Left colon (tissue), 2 donors: ENCODE measurements around the gene ALDH4A1. TPM values are rescaled to one million over a fixed set of nuclear protein-coding genes. Genes with fewer than 3 reads are reported as not detected.
"Not testable (repeated sequence)": the region's sequence is repeated elsewhere in the genome, so short reads cannot be mapped to it uniquely, and the experiment has no call there.

Experiments
- ATAC-seq: fragments of 200-7000 bp; cut with Tn5 transposase; one replicate; pipeline ENCODE4 v1.9.1; 2020; ENCODE audit warnings: mild to moderate bottlenecking, moderate library complexity
- DNase-seq, 2 donors: peaks; one replicate each; pipeline ENCODE4 v3.0.0-alpha.2; 2020
- intact Hi-C, 2 donors: fragments of 100-400 bp; cut with DNase I in 1 of 2; cut with micrococcal nuclease in 1 of 2; formaldehyde crosslinking; loops; one replicate each; pipeline versions ENCODE4 v1.11.2 to v1.14.0; 2022; cut with DNase I, micrococcal nuclease
- microRNA-seq, 2 donors: library from miRNA; unstranded; fragments of <30 nt; microRNA quantifications; one replicate each; pipeline versions ENCODE4 v1.1.0 to v1.2.0, GENCODE V29; 2020
- total RNA-seq, 2 donors: library from RNA; stranded (reverse); fragmentation: NEBNext Ultra II Directional; extraction: Animal tissue kit (Norgen Biotek cat#: 25700); gene quantifications; one replicate each; pipeline ENCODE4 v1.2.1, GENCODE V29; 2021
- donor health status: DM: no; HTN: no; CAD: no.
- donor health status: DM: yes; HTN: yes; CAD: no.

ALDH4A1 gene
- total RNA-seq, 2 donors from 2014 or later, result 4.9 to 5.5 TPM

DNA sequence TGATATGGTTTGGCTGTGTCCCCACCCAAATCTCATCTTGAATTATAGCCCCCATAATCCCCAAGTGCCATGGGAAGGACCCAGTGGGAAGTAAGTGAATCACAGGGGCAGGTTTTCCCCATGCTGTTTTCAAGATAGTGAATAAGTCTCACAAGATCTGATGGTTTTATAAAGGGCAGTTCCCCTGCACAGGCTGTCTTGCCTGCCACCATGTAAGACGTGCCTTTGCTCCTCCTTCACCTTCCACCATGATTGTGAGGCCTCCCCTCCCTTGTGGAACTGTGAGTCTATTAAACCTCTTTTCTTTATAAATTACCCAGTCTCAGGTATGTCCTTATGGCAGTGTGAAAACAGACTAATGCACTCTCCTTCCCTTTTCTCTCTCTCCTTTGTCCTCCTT lies 70.0 kb downstream of the ALDH4A1 start:
- DNase-seq, intact Hi-C loops, ATAC-seq: not testable (repeated sequence)

GRCh38 chr1:18831656-18832055 lies 70.7 kb downstream of the ALDH4A1 start:
- DNase-seq (no peak), ATAC-seq (no peak)
- intact Hi-C loops, result no loop called here

DNA sequence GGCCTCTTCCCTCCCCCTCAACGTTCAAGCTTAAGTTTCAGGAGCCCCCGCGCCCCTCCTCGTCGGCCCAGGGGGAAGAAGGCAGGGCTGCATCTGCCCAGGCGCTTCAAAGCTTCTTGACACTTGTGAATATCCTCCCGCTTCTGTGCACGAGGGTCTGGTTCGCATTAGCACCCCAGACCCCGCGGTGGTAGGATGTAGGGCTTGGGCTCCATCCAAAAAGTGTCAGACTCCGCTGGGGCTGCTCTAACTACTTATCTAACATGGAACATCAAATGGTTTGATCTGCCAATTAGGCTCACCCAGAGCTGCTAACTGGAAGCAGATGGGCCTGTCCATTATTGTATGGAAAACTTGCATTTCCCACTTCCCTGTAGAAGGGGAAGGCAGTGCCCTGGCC lies 71.8 kb downstream of the ALDH4A1 start:
- ATAC-seq (no peak), DNase-seq (no peak)
- intact Hi-C loops, result no loop called here

DNA sequence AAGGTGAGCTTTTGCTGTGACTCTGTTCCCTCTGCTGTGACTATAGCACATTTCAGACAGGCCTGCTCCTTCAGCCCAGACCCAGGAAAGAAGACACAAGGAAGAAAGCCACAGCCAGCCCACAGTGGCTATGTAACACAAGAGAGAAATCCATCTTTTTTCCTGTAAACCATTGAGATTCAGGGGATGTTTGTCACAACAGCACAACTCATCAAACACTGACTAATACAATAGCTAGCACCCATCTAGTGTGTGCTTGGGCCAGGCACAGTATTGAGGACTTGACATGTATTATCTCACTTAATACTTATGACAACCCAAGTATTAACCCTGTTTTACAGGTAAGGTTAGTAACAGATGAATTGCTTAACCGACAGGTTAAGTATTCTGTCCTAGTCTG lies 72.7 kb downstream of the ALDH4A1 start:
- ATAC-seq, result no peak
- no peak for DNase-seq
- intact Hi-C loops, result loop anchor here in 1 of 2 donors (10.0 kb wide), 1 partner anchor 235 kb away; no protein-coding TSS in a partner anchor

- intact Hi-C loops, result loop anchor here in 1 of 2 donors (10.0 kb wide), 1 partner anchor 233 kb away; no protein-coding TSS in a partner anchor
- no peak for DNase-seq
- ATAC-seq, result no peak
Measured at GRCh38 chr1:18828224-18828623, 74.1 kb downstream of the ALDH4A1 start.

- ATAC-seq, result no peak
- DNase-seq, result no peak
- intact Hi-C loops, result loop anchor here (5.0 to 10.0 kb wide), 2 partner anchors 226 to 229 kb away; no protein-coding TSS in a partner anchor
Measured at GRCh38 chr1:18823438-18823837, 78.9 kb downstream of the ALDH4A1 start.

Small RNA genes within 50 kb of the gene (microRNA-seq; reads per million reads assigned to microRNA genes)
- gene MIR1290 (0 reads per million in 2 donors), gene MIR4695 (0 reads per million in 2 donors)

Other genes starting within 250 kb of the ALDH4A1 start
- not detected for gene TAS1R2, start 42.9 kb downstream of the ALDH4A1 start, total RNA-seq
- 10 to 100 TPM in 1 of 2 donors, 1 to 10 TPM in 1; 5.4 to 14.7 TPM for gene IFFO2, start 54.1 kb upstream of the ALDH4A1 start, total RNA-seq